GM12873 (cell line): Measurements from ENCODE around the gene RSRP1.

Experiments
- TF ChIP-seq, protein P1 (sequence below): IDR thresholded peaks from 2 replicates; pipeline ENCODE4 v1.5.1; 2012; ENCODE audit warnings: low read depth, mild to moderate bottlenecking, moderate library complexity, low read length, control low read depth; ENCODE audit not compliant: insufficient read depth; ENCODE audit errors: missing control alignments

The RSRP1 gene

DNA sequence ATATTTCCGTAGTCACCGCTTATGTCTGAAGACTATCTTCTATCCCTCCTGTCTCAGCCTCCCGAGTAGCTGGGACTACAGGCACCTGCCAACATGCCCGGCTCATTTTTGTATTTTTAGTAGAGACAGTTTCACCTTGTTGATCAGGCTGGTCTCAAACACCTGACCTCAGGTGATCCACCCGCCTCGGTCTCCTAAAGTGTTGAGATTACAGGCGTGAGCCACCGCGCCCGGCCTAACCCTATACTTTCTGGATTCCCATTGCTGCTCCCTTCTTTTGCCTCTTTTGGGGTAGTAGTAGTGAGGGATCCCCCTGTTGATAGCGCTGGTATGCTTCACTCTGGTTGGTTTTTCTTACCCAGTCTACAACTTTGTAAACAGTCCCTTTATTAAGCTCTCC, 9.2 kb downstream of the RSRP1 start:
- TF ChIP-seq, protein P1, sequence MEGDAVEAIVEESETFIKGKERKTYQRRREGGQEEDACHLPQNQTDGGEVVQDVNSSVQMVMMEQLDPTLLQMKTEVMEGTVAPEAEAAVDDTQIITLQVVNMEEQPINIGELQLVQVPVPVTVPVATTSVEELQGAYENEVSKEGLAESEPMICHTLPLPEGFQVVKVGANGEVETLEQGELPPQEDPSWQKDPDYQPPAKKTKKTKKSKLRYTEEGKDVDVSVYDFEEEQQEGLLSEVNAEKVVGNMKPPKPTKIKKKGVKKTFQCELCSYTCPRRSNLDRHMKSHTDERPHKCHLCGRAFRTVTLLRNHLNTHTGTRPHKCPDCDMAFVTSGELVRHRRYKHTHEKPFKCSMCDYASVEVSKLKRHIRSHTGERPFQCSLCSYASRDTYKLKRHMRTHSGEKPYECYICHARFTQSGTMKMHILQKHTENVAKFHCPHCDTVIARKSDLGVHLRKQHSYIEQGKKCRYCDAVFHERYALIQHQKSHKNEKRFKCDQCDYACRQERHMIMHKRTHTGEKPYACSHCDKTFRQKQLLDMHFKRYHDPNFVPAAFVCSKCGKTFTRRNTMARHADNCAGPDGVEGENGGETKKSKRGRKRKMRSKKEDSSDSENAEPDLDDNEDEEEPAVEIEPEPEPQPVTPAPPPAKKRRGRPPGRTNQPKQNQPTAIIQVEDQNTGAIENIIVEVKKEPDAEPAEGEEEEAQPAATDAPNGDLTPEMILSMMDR, result no peak

DNA sequence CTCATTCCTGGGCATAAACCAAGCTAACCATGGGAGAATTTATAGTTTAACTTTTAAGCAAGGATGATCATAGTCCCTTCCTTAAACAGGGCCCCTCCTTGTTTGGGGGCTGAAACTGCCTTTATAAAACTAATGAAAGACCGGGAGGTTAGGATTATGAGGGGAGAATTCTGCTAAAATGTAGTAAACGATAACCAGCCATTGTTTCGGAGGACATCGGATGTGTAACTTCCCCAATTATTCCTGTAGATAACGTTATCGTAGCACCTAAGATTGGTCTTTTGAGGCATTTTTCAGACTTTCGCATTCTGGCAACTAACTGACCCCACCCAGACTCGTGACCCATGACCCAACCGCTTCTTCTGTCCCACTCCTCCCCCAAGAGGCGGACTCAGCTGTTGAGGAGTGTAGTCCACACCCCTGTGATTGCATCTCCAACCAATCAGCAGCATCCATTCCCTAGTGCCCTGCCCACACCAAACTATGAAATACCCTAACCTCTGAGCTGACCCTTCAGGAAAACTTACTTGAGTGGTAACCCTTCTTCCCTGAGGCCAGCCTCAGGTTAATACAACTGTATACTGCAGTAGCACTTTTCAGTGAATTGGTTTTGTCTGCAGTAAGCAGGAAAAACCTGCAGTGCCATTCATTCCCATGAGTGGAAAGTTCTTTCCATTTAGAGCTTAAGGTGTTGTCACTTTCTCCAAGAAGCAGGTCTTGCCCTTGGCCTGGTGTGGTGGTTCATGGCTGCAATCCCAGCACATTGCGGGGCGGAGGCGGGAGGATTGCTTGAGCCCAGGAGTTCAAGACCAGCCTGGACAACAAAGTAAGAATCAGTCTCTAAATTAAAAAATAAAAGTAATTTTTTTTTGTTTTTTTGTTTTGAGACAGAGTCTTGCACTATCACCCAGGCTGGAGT, 14.1 kb downstream of the RSRP1 start:
- TF ChIP-seq, protein P1, result no peak

DNA sequence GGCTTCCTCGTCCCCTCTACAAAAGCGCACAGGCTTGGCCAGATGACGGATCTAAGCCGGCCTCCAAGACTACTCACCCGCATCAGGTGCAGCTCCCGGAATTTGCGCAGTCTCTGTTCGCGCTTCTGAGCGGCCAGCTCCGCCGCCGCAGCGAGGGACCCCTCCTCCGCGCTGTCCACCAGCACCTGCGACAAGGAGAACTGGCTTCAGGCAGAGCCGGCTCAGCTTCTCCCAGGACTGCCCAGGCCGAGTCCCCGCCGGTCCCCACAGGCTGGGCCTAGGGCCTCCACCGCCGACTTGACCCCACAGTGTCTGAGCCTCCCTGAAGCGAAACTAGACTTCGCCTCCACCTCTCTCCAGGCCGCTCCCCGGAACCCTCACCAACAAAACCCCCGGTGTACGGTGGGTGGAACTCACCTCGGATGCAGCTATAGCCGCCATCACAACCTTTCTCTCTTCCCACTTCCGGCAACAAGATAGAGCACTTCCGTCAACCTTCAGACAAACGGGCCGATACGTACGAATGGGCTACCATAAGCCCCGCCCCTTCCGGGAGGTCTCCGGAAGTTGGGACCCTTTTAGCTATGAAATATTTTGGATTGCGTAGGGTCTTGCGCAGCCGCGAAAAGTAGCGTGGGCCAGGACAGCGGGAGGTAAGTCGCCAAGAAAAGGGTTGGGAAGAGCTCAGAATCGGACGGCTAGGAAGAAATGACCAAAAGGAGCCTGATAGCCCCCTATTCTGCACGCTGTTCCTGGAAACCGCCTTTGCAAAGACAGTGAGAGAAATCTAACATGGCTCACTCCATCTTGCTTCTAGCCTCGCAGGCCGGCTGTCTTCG, 15.0 kb downstream of the RSRP1 start, which contains the start of gene SYF2:
SYF2 (minus strand) TSS at position 476 of the 839 bp plus-strand sequence; CDS start at position 441, 35 bp downstream.
- TF ChIP-seq, protein P1, result no peak

DNA sequence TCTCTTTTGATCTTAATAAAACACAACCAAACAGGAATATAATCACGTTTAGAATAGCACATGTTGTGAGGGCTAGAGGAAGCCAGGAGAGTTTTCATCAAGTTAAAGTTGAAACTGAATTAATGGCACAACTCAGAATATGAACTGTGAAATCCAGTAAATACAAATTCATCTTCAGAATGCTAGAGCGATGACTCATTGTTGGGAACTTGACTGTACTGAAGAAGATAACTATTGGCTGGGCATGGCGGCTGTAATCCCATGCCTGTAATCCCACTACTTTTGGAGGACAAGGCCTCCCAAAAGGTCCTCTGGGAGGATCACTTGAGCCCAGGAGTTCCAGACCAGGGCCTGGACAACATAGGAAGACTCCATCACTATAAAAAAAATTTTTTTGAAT, 23.8 kb downstream of the RSRP1 start:
- TF ChIP-seq, protein P1, result no peak

DNA sequence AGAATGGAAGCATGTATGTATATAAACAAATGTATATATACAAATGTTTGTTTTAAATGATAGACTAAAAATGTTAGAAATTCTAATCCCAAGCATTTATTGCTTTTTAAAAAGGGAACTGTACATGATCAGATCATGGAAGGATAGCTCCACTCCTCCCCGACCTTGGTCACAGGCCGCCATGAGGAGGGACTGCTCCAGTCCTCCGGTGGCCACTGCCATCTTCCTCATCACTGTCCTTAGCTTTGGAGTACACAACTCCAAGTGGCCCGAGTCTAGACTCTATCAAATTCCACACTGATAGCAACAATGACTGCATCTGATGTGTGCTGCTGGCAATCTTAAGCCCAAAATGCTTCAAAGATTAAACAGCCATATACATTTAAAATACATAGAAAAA, 24.6 kb downstream of the RSRP1 start:
- TF ChIP-seq, protein P1, result no peak

DNA sequence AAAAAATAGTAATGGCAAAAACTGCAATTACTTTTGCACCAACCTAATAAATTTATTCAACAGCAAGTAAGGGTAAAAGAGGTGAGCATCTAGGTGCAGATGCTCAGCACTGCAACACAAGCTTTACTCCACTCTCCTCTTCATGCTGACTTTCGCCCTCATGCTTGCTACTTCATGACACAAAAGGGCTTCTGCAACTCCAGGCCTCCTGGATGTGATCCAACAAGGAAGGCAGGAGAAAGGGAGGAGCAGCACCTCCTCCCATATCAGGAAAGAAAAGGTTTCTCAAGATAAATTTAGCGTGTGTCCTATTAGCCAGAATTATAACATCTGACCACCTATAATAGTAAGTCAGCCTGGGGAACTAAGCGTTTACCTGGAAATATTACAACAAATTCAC, 26.6 kb downstream of the RSRP1 start:
- TF ChIP-seq, protein P1, result no peak
